HG02571 (cell line): ENCODE results near the gene GYG1.

Experiments
- ATAC-seq: cut with Tn5 transposase; IDR thresholded peaks from one replicate; pipeline ENCODE4 v1.9.1; 2021; ENCODE audit warnings: mild to moderate bottlenecking, moderate library complexity; ENCODE audit not compliant: unreplicated experiment

Gene GYG1

DNA sequence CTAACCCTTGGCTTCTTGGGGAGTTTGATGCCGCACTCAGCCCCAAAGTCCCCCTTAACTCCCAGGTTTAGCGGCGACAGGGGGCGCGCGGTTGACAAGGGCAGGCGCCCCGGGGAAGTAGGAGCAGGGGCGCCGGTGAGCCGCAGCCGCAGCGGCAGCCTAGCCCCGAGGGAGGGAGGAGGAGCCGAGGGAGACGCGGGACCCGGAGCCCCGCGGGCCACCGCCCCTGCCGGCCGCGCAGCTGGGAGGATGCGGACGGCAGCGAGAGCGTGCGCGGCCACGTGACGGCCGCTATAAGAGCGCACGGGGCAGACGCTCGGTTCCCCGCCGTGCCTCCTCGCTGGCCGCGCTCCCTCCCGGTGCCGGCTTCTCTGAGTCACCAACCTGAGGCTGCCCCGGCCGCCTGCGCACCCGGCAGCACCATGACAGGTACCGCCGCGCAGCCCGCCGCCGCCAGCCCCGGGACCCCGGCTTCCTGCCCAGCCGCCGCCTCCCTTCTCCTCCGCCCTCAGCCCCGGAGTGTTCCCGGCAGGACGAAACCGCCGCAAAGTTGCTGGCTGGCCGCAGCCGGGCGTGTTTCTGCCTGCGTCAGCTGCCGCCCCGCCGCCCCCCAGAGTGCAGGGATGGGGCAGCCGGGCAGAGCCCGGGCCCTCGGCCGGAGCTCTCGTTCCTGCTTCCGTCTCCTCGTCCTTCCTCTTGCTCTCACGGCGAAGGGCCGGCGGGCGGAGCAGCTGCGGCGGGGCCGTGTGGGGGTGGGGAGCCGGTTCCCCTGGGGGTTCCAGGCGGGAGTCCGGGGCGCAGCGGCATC lies at the start of gene GYG1:
Gene GYG1, plus strand, starts transcription at position 322 of the 808 bp plus-strand sequence. Its CDS starts 101 bp downstream, at position 423.
- ATAC-seq = peak; percentile 90

DNA sequence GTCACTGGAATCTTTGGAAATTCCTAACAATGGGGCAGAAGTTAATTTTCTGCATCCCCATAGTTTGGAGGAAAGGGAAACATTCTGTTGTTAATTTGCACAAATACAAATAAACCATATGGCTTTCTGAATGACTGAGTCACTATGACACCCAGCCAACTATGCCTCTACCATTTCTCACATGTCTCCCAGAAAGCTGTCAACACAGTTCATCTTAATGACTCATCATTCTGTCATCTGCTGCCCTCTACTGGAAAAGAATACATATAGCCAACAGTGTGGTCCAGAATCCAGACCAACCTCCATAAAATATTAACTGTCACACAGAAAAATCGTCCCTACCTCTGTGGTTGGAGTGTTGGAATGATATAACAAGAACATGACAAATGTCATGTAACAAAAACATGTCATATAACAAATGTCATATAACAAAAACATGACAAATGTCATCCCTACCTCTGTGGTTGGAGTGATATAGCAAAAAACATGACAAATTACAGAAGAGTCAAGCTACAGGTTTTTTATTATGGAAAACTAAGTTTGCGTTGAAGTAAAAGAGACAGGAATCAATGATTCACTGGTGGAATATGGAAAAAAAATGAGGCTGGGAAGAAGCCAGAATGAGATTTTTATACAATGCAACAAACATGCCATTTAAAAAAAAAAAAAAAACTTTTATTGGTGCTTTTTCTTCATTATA lies 47.7 kb upstream of the GYG1 start:
- ATAC-seq = peak; percentile 96

DNA sequence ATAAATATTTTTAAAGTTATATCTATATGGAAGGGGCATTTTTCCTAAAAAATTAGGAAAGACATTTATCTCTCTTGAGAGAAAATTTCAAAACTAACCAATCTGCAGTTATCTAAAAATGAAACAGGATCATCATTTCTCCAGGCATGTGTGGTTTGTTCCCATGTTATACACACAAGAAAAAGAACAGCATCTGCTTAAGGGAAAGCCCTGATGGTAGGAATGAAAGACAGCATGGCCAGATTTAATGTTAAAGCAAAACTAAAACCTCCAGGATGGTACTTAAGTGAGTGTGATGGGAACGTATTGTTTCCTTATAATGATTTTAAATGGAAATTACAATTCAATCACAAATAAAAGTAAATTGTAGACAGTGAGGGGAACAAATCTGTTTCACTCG lies 46.2 kb upstream of the GYG1 start:
- no peak for ATAC-seq

DNA sequence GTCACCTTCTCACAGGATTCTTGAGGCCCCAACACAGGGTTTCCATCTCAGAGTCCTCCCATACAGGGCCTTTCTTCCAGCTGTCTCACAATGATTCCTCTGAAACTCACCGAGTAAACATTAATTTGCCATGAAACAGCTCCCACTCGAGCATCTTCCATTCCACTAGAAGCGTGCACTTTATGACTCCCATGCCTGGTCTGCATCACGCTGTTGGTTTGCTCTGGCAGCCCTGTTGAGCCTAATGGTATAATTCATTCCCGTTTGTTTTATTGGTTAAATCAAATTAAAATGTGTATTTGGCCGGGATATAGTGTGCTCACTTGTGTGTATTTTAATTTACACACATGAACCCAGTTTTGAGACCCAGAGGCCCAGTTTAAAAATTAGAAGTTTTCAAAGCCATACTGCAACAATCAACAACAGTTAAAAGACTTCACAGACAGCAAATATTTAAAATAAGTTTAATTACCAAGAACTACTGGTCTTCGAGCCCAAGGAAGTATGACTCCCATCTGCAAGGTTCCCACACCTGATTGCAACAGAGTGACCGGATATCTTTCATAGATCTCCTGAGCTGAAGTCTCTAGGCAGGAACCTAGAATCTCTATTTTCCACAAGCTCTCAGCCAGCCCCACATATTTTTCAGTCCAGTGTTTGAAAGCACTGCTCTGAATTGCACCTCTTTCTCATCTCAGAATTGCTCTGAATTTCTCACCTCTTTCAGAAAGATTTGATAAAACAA lies 42.3 kb upstream of the GYG1 start:
- ATAC-seq = no peak

DNA sequence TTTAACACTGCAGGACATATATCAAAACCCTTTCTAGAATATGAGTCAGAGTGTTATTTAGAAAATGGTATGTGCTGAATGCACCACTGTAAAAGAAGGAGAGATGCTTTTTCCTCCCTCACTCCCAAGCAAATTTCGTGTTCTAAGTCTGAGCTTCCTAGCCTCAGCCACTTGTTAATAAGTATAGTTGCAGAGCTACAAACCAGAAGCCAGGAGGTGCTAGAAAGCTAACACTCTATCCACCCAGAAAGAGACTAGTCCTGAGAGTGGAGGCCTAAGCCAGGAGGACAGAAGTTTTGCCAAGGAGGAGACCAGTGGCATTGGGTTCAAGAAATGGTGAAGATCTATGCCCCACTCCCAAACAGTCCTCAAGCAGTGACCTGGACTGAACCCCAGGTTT lies 40.5 kb upstream of the GYG1 start:
- peak; percentile 59 for ATAC-seq

DNA sequence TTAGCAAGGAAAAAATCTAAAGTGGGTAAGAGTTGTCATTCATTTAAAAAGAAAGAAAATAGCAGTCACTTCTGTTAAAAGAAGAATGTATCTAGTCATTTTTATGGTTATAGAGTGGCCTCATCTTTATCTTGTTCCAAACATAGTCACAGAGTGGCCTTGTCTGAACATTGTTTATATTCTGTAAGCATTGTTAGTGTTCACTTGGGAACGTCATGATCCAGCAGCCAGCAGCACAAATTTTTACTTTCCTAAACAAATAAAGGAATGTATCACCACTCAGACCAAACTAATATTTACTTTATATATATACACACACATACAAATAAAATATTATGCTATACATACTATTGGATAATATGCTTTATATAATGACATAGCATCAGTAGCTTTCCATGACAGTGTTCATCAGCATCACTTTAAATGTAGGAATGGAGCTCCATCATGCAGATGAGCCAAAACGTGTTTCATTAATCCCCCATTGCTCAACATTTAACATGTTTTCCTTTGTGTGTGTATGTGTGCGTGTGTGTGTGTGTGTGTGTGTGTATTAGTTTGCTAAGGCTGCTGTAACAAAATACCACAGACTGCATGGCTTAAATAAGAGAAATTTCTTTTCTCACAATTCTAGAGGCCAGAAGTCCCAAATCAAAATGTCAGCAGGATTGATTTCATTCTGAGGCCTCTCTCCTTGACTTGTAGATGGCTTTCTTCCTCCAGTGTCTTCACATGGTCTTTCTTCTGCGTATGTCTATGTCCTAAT lies 39.6 kb upstream of the GYG1 start:
- ATAC-seq = no peak

DNA sequence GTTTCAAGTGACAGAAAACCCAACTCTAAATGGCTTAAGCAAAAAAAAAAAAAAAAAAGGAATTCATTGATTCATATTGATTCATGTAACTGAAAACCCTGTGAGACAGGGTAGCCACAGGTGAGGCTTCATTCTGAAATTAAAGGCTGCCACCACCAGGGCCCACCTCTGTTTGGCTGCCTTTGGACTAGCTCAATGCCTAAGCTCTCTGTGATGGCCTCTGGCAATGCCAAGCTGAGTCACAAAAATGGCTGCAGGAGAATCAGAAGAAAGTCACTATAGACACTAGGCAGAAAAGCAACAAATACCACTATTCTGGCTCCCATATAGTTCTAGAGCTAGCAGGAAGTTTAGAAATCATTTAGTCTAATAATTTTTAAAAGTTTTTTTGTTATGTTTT lies 38.2 kb upstream of the GYG1 start:
- ATAC-seq = no peak

DNA sequence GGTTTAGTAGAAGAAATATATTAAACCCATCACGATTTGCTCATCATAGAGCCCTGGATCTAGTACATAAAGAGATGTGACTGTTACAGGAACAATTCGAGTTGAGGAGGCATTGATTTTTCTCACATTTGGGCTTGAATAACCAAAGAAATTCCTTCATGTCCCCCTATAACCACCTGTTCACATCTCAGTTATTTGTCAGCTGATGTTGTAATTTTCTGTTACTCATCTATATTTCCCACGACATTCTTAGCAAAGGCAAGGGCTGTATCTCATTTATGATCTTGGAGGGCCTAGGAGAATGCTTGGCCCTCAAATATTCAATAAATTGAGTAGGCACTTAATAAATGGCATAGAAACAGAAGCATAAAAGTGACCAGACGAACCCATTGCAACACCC lies 36.4 kb upstream of the GYG1 start:
- ATAC-seq = no peak

DNA sequence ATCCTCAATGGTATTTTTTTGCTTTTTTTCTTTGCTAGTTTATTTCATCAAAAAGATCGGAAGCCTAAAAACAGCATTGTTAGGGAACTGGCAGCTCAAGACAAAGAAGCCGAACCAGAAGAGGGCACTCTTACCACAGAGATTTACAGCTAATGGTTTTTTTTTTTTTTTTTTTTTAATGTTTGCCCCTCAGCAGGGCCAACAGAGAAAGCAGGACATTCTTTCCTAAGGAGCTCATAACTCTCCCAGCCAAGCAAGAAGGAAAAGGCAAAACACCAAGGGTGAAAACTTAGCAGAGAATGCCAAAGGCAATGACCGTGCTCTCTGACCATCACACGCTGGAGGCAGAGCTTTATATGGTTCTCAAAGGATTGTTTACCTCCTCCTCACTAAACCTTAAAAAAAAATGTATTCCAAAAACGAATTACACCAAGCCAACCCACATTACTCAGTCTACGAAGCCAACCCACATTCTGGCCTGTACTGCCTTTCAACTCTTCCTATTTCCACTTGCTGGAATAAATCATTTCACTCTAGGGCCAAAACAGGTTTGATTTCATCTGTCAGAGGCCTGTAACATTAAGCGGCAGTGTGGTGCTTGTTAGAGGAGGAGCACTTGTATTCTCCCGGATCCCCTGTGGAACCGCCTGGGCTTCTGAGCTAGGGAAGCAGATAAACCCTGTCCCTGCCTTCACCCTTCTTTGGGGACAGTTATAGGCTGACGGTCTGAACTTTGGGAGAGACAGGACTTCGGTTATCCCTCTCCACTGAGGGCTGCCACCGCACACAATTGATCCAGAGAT lies 35.6 kb upstream of the GYG1 start:
- ATAC-seq = no peak

DNA sequence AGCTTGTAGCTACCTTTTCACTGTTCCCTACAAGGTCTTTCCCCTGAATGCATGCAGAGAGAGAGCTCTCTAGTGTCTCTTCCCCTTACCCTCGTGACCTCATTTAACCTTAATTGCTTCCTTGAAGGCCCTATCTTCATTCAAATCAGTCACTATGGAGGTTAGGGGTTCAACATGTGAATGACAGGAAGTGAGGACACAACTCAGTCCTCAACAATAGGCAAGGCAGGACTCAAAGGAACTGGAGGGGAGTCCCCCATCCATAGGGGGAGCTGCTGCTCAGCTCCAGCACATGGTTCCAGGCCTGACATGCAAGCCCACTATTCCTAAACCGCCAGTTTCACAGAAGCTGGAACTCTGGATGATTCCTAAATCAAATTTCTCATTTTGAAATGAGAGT lies 33.8 kb upstream of the GYG1 start:
- ATAC-seq = no peak

DNA sequence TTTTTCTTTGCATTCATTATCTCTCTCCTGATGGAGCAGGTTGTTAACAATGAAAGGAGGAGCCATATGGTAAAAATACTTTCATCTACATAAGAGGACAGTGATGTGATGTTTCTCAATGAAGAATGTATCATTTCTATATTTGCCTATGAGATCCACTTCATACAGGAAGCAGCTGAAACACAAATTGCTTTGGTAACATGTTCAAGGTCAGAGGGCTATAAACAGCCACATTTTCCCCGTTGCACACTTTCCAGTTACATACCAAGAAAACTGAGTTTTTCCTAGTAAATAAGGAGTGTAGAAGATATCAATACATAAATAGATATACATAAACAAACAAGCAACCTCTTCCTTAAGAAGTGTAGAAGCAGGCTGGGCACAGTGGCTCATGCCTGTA lies 32.6 kb upstream of the GYG1 start:
- ATAC-seq = no peak

DNA sequence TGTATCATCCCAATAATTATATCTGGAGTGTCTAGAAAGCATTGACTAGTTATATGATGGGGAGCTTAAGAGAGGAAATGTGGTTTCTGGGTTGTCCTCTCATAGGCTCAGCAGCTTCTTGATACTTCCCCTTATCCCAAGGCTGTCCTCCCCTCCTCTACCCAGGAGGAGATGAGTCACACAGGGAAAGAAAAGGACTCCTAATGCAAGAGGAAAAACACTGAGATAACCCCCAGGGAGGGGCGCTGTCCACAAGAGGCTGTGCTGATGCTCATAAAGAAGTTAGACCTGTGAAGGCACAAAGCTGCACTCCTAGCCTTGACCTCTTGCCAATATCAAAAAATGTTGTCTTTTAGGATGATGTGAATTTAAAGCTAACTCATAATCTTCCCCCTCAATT lies 28.8 kb upstream of the GYG1 start:
- ATAC-seq = no peak

DNA sequence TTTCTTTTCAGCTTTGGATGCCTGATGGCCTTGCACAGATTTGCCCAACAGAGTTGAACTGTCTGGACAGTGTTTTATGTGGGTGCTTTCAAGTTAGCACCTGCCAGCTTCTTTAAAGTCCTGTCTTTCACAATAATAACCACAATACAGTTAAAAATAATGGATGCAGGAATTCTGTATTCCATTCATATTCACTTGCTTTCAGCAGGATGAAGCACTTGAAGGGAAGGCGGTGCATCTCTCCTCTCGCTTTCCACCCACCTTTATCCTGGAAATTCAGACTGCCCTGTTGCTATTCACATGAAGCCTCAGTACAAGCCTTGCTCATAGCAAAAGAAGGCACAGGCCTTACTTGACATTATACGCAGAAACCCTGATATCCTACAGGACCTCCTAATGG lies 26.5 kb upstream of the GYG1 start:
- no peak for ATAC-seq

DNA sequence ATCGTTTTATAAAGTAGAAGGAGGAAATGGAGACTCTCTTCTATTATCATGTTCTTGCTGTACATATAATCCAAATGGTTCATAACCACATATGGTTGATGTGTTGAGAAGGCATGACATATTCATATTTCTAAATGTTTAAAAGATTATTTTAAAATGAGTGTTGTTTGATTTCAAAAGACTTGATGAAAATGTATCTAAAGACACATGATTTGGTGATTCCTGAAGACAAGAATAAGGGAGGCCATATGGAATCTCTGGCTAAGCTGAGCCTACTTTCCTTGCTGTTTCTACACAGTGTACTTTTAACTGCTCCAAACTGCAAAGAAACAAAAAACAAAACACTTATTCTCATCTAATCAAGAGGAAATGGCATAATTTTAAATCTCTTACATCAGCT lies 23.0 kb upstream of the GYG1 start:
- ATAC-seq = no peak

DNA sequence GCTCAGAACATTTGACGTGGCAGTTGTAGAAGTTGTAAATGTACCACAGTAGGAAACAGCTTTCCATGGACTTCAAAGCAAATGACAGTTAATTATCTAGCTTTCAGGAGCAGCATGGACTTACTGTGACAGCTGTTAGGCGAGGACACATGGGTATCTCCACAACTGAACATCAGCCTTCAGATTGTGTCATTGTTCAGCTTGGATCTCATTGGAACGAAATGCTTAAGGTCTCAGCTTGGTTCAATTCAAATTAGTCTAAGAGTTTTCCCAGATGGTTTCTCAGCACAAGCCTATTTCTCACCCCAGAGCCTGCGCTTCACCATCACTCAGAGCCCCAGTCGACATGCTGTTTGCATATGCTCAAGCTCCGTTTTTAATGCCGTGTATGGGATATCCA lies 21.1 kb upstream of the GYG1 start:
- no peak for ATAC-seq

DNA sequence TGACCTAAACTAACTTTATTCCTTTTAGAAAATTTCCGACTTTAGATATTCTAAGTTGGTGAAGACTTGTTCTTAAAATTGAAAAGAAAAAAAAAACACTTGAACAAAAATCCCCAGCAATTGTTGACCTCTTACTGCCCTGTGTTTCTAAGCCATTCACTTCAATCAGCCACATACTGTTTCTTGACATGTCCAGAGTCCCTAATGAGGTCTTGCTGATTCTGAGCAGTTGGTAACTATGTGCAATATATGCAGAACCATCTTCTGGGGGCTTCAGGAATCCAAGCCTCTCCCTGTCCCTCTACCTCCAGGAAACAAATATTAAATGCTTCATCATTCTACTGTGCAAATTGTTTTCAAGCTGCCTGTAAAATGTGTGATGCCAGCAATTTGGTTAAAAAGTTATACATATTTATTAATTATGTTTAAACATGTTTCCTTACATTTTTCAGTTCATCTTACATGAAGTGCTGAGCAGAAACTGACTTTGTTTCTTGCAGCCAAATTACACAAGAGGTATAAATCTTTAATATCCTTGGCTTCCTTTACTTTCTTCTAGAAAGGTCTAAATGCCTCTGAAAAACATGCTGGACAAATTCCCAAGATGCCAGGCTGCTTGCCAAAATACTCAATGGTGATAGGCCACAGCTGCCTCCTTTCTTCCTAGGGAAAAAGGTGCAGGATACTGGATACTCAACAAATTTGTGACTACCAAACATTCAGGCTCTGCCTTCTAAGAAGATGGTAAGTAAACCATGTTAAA lies 19.8 kb upstream of the GYG1 start:
- no peak for ATAC-seq

DNA sequence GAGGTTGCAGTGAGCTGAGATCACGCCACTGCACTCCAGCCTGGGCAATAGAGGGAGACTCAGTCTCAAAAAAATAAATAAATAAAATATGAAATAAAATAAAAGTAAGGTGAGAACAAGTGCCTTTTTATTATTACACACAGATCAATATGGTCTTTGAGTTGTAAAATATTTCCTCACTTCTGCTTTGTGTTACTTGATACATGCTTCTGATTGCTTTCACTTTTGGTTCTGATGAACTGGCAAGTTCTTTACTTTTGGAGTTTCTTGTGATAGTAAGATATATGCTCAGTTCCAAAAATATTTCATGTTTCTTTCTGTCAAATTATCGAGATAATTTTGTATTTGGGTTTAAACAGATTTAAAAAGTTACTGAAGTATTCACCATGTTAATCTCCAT lies 16.6 kb upstream of the GYG1 start:
- peak; percentile 66 for ATAC-seq

DNA sequence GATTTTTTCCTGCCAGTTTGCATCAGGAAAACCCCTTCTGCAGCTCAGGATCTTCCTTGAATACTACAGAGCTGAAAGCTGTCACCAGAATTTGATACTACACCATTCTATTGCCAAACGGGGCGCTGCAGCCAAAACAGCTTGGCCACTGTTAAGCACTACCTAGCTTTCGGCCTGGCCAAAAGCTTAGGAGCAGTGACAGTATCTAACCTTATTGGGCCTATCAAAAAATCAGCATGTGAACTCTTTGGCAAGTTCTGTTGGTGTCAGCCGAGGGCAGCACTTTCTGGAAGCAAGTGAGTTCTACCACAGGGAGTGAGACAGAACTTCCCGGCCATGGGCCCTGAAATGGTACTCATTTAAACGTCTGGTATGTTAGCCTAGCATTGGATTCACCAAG lies 16.1 kb upstream of the GYG1 start:
- no peak for ATAC-seq

DNA sequence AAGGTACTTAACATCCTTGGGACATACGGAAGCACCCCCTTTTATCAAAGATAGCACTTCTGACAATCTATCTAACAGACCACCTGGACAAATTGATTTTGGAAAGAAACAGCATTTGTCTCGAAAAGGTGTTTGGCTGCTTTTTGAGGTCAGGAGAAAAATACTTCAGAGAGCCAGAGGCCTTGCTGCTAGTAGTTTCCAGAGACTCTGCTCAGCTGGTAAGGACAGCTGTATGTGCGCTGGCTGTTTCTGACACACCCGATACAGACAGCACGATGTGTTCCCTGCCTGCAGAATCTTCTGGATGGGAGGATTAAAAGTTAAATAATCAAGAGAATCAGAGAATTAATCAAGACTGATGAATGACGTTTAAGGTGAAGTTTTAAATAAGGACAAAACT lies 15.6 kb upstream of the GYG1 start:
- no peak for ATAC-seq

DNA sequence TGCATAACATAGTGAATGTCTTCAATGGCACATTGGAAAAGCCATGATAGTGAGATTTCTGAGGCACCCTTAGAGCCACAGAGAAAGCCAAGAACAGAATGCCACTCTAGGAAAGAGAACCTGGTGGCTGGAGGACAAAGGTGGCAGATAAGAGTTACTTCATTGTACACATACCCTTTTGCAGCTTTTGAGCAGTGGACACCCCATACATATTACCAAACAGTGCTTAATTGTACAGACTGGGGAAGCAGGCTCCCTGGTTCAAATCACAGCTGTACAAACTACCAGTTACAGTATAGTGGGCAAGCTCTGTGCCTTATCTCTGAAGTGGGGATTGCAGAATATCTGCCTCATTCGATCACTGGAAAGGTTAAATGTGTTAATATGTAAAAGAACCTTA lies 10.1 kb upstream of the GYG1 start:
- no peak for ATAC-seq
